Renal cortex interstitium (tissue), 11 donors: Measurements from ENCODE around the gene XKR7. TPM values are rescaled to one million over a fixed set of nuclear protein-coding genes. Genes with fewer than 3 reads are reported as not detected.
"Not testable (repeated sequence)": the region's sequence is repeated elsewhere in the genome, so short reads cannot be mapped to it uniquely, and the experiment has no call there.

Experiments used
- DNase-seq, 11 donors: peaks; one replicate each; pipeline ENCODE4 v3.0.0-alpha.2; 2013; ENCODE audit warnings: low read depth in 9 of 11, low spot score in 4 of 11; ENCODE audit errors: extremely low read depth in 1 of 11
- polyA plus RNA-seq, 3 donors: library from polyadenylated mRNA; unstranded; fragments of 120-200 nt; gene quantifications; one replicate each; pipeline ENCODE4 v1.2.1, GENCODE V29; 2013; ENCODE audit not compliant: insufficient read length in 3 of 3

The XKR7 gene
- polyA plus RNA-seq, 3 donors: 0.34 to 0.39 (median 0.36) TPM

DNA sequence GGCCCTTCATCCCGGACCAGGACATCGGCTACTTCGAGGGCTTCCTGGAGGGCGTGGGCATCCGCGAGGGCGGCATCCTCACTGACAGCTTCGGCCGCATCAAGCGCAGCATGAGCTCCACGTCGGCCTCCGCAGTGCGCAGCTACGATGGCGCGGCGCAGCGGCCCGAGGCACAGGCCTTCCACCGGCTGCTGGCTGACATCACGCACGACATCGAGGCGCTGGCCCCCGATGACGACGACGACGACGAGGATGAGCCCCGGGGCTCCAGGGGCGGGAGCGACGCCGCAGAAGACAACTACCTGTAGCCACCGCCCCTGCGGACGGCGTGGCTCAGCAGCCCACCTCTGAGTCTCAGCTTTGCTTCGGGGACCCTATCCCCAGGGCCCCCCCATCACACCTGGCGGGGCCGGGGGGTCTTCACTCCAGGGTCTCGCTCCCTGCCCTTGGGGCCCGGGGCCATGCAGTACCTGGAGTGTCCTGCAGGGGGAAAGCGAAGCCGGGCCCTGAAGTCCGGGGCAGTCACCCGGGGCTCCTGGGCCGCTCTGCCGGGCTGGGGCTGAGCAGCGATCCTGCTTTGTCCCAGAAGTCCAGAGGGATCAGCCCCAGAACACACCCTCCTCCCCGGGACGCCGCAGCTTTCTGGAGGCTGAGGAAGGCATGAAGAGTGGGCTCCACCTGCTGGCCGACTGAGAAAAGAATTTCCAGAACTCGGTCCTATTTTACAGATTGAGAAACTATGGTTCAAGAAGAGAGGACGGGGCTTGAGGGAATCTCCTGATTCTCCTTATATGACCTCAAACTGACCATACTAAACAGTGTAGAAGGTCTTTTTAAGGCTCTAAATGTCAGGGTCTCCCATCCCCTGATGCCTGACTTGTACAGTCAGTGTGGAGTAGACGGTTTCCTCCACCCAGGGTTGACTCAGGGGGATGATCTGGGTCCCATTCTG, 63.3 kb downstream of the XKR7 start:
- peak in 8 of 11 donors; percentile 62 to 82 (median 76) for DNase-seq

DNA sequence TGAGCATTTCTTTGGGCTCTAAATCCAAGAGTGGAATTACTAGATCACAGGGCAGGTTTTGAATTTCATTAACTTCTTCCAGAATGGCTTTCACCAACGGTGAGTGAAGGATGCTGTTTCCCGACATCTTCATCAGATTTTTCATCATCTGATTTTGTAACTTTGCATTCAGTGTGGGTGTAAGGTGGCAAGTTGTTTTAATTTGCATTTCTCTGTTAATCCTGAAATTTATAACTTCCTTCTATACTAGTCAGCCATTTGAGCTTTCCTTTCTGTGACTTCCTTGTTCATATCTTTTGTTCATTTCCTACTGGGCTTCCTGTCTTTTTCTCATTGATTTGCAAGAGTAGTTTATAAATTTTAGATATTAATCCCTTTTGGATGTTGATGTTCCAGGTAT, 65.4 kb downstream of the XKR7 start:
- DNase-seq: no peak

DNA sequence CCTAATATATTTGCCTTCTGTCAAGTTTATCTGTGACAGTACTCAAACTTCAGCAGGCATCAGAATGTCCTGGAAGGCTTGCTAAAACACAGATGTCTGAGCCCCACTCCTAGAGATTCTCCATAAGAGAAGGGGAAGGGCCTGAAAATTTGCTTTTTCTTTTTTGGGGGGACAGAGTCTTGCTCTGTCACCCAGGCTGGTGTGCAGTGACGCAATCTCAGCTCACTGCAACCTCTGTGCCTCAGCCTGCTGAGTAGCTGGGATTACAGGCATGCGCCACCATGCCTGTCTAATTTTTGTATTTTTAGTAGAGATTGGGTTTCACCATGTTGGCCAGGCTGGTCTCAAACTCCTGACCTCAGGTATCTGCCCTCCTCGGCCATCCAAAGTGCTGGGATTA, 65.8 kb downstream of the XKR7 start:
- DNase-seq: not testable (repeated sequence)

DNA sequence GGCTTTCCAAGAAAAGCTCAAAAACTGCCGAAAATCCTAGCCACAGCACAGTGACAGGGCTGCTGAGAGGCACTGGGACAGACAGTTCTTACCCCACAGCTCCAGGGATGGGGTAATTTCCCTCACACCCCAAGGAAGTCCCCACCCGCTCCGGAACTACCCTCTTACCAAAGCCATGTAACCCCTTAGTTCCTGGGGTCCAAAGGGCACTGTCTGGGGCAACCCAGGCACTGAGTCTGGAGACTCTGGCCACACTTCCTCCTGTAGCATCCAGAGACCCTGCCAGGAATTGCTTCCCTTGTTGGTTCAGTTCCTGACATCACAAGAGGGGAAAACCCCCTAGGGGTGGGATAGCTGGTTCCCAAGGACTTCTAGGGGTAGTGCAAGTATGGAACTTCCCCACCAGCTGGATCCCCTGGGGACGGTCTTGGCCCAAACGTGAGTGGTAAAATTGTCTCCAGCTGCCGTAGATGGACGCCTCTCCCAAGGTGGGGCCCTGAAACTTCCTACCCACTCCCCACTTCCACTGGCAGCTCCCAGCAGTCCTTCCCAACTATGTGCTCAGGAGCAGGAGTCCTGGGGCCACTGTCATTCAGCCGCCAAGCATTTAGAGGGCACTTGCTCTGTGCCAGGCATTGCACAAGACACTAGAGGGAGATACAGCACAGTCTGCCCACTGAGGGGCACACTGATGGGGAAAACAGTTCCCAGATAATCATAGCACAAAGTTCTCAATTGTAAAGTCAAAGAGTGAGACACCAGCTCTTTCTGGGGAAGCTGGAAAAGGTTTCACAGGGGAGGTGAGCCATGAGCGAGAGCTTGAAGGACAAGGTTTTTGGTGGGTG, 66.9 kb downstream of the XKR7 start:
- no peak for DNase-seq

DNA sequence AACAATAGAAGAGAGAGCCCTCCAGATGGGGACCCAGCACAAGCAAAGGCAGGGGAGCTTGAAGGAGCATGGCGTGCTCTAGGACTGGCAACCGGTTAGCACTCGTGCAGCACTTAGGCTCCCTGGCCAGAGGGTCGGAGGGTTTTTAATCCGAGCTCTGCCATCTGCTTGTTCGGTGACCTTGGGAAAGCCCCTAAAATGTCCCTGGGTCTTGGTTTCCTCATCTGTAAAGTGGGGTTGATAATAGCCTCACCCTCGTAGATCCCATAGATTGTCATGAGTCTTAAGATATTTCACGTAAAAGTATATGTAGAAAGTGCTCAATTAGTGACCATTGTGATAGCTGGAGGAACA, 67.5 kb downstream of the XKR7 start:
- no peak for DNase-seq

DNA sequence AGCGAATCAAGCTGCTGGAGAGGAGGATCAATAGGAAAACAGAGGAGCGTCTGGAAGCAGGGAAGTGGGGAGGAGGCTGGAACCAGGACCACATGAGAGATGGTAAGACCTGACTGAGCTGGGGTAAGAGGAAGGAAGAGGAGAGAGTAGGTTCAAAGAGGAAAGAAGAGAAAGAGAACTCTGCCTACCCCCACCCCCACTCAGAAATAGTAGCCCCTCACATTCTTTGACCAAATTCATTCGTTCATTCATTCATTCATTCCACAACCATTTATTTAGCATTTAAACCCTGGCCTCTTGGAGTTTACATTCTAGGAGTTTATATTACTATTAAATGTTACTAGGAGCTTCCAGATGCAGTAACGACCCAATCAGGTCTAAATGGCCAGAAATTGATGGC, 68.3 kb downstream of the XKR7 start:
- DNase-seq: no peak

DNA sequence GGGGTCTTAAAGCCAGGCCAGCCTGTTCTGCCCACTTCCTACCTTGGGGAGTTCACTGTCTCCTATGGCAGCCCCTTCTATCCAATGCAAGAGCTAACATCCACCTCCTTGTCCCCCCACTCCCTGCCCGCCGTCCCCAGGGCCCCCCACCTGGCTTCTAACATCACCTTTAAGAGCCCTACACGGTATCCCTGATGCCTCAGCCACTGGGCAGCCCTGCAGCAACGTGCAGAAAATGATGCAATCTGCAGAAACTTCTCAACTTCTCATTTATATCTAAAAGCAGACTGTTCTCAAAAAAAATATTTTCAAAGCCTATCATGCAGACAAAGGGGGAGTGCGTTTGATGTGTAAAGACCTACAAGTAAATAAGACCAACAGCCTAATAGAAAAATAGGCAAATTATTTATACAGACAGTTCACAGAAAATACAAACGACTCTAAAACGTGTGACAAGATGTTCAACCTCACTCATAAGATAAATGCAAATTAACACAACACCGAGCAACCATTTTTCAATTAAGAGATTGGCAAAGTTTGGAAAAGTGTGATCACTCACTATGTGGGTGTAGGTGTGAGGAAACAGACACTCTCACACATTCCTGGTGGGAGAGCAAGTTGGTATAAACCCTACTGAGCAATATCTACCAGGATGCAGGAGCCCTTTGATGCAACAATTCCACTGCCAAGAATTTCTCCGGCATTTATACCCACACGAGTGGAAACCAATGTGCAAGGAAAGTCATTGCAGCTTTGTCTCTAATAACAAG, 69.0 kb downstream of the XKR7 start:
- no peak for DNase-seq

DNA sequence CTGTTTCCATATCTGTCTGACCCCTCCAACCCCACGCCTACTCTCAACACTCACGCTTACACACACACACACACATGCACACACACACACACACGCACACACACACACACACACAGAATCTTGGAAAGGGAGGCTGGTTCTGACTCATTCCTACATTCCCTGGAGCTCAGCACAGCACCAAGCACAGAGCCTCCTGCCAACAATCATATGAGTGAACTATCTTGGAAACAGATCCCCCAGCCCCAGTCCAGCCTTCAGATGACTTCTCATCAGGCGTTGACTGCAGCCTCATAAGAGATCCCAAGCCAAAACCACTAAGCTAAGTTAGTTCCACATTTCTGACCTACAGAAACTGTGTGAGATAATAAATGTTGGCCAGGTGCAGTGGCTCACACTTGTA, 70.0 kb downstream of the XKR7 start:
- DNase-seq: no peak

DNA sequence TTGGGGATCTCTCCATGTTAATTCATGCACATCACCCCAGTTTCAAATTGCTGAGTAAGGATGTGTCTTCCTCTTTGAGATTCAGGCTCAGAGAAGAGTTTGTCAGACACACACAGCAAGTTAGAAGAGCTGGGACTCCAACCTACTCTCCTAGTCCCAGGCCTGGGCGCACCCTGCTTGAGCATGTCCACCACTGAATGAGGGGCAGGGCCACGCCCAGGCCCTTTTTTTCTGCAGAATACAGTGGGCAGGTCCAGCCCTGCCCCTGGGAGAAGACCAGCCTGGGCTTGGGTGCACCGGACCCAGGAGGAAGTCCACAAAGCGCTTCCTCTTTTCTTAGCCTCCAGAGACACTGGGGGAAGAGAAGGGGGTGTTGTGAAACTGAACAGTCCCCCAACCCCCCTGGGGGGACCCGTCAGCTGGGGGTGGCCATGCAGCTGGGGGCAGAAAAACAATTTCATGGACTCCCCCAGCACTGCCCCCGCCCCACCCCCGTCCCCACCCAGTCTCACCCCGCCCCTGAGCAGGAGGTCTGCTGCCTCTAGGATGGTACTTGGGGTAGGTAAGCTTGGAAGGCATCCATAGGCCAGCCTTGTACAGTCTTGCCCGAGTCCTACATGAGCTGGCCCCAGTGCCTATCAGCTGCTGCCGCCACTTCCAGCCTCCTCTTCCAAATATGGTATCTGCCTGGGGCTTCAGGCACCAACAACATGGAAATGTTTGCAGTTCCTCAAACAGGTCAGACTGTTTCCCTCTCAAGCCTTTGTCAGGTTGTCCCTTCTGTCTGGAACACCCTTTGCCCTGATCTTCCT, 72.4 kb downstream of the XKR7 start:
- no peak for DNase-seq

DNA sequence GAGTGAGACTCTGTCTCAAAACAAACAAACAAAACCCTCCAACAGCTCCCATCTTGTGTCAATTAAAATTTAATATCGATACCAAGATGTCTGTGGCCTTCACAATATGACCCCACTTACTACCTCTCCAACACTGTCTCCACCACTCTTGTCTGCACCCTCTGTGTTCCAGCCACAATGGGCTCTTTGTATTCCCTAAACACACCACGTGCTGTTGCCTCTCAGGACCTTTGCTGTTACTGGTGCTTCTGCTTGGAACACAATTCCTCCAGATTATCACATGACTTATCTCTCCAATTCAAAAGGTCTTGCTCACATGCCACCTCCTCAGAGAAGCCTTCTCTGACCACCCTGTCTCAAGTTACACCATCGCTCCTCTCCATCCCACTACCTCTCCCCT, 78.0 kb downstream of the XKR7 start:
- DNase-seq: no peak

DNA sequence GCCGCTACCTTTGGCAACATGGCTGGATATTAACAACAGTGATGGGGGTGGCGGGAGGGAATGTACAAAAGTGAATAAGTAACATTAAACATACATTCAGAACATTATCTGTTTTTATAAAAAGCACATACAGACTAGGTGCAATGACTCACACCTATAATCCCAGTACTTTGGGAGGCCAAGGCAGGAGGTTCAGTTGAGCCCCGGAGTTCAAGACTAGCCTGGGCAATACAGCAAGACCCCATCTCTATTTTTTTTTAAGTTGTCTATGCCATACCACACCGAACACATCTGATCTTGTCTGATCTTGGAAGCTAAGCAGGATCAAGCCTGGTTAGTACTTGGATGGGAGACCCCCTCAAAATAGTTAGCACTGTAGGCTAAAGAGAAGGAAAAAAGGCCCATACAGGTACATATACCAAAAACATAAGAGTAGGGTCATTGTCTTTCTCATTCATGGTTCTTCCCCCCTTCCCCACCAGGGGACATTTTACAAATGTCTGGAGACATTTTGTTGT, 82.4 kb downstream of the XKR7 start:
- DNase-seq: no peak

DNA sequence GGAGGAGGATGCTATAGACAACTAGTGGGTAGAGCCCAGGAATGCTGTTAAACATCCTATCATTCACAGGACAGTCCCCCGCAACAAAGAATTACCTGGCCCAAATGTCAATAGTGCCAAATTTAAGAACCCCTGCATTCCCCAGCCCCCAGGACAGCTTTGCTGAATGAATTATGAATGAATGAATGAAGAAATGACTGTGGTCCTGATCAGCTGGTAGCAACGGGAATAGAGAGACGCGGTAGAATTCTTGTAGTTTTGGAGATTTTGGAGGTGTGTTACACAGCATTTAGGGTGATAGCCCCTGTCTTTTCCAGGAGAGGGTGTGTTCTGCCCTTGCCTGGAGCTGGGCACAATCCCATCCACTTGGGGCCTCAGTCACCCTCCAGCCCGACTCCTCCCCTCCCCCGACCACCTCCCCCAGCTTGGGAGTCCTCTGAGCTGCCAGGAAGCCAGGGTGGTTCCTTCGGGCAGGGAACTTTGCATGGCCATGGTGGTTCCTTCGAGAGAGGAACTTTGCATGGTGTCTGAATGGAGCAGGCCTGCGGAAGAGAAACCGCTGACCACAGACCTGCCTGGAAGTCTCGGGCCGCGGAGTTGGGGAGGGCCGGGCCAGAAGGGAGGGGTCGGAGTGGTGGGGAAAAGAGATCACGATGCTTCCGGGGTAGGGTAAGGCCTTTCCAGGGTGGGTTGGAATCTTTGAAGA, 83.1 kb downstream of the XKR7 start:
- DNase-seq: no peak

DNA sequence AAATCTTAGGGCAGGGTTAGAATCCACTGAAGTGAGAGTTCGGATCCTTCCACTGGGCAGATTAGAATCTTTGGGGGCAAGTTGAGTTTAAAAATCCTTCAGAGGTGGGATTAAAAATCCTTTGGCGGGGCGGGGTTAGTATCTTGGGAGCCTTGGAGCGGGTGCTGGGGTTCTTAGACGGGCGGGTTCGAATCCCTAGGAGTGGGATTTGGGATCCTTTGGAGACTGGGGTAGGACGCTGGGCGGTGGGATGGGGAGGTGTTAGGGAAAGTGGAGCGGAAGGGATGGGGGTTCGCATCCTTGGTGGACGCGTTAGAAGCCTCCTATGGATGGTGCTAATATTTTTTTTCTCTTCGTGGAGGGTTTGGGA, 83.8 kb downstream of the XKR7 start:
- DNase-seq: no peak

DNA sequence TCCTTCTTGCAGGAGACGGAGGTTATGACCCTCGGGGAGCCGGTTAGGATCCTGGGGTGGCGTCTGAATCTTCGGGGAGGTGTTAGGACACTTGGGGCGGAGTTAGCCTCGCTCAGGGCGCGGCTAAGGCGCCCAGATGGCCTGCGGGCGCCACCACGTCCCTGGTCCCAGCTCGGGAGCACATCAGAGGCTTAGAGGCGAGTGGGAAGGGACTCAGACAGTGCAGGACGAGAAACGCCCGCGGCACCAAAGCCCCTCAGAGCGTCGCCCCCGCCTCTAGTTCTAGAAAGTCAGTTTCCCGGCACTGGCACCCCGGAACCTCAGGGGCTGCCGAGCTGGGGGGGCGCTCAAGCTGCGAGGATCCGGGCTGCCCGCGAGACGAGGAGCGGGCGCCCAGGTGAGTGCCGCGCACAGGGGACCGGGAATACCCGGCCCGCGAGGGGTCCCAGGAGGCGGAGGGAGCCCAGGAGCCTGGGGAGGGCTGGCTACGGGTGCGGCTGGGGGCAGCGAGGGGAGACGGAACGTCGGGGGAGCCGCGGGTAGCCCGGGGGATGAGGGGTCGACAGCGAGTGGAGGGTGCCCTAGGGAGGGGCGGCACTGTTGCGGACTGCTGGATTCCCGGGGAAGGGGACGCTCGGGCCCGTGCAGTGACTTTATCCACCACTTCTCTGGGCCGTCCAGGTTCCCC, 84.3 kb downstream of the XKR7 start, which contains the start of gene HCK:
HCK (plus strand) TSS at position 153 of the 688 bp plus-strand sequence.
- no peak for DNase-seq

DNA sequence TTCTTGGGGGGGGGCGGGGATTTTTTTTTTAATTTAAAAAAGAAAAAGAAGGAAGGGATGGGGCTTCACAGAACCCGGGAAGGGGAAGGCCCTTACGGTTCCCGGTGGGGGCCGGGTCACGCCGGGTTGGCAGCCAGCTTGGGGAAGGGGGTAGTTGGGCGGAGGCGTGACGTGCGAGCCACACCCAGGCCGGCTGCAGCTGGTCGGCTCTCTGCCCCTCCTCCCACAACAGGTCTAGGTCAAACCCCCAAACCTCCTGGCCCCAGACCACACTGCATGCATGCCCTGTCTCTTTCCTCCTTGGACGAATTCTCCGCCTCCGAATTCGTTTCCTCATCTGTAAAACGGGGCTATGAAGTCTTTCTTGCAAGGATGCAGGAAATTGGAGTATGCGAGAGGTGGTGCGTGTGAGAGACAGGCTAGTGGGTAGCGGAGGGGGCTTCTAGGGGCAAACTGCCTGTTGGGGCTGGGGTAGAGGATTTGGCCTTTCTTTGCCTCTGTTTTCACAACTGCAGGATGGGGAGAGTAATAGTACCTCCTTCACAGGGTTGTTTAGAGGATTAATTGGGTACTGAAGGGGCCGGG, 84.9 kb downstream of the XKR7 start:
- DNase-seq: no peak
